Measurements from ENCODE around the gene SLCO1B1. TPM values are rescaled to one million over a fixed set of nuclear protein-coding genes. Genes with fewer than 3 reads are reported as not detected.

SLCO1B1 gene
- total and polyA plus RNA-seq, 2 of the 8 experiments (the other 6 are each of a cell fraction or from before 2014, with no cell fraction given) = 0.13 TPM; not detected in 1

GRCh38 chr12:21113266-21113665 is 17.7 kb upstream of the SLCO1B1 start:
- no peak overlapping the region for H2BK15ac ChIP-seq (ENCODE audit: low read length)
- H3K56ac ChIP-seq (replicated peaks; ENCODE audit: insufficient read length, low read depth, low read length) = no peak overlapping the region
- POLR2A ChIA-PET (ENCODE audit: partially characterized antibody) = no interaction called here

More at GRCh38 chr12:21113266-21113665, 17.7 kb upstream of the SLCO1B1 start:
- no peak overlapping the region for H2BK20ac ChIP-seq (ENCODE audit: low read length)
- H4K5ac ChIP-seq (ENCODE audit: insufficient read length, low read depth, low read length) = no peak overlapping the region
- H4K20me1 ChIP-seq (replicated peaks in 1 of 2; ENCODE audit: control insufficient read depth in 1 of 2, insufficient read depth in 2 of 2, low read length in 2 of 2) = no peaks in the 10 kb centered on the region
- H2AK5ac ChIP-seq (ENCODE audit: low read depth, low read length) = no peak overlapping the region
- no peak overlapping the region for H3K4me2 ChIP-seq (ENCODE audit: insufficient read depth in 1 of 2, low read depth in 2 of 2, low read length in 2 of 2)
- no peak overlapping the region for H3K9ac ChIP-seq (replicated peaks in 1 of 4; ENCODE audit: extremely low read depth in 1 of 4, low read depth in 3 of 4, low read length in 3 of 4)
- no peak overlapping the region for H3K4me3 ChIP-seq (ENCODE audit: extremely low read depth in 1 of 4, insufficient read depth in 2 of 4, low read depth in 3 of 4, low read length in 4 of 4)
- no peak overlapping the region for H4K8ac ChIP-seq (ENCODE audit: extremely low read depth, insufficient read depth, low read length)
- H3K9me3 ChIP-seq (ENCODE audit: insufficient read depth in 2 of 2, low read depth in 1 of 2, low read length in 1 of 2) = no peaks in the 10 kb centered on the region
- TF ChIP-seq PHF8 (conservative IDR thresholded peaks at IDR 0.05; ENCODE audit: low read depth, low read length) (no peak), RNF2 (IDR thresholded peaks at IDR 0.05; ENCODE audit: borderline replicate concordance, low read depth, low read length, missing control alignments, poor library complexity, severe bottlenecking) (no peak), SP4 (IDR thresholded peaks at IDR 0.05; ENCODE audit: low read length) (no peak), SAP30 (IDR thresholded peaks at IDR 0.05; ENCODE audit: insufficient read depth, insufficient replicate concordance, low read length) (no peak), EZH2 (IDR thresholded peaks at IDR 0.05; ENCODE audit: low read depth, low read length, severe bottlenecking) (no peak), RAD21 (IDR thresholded peaks at IDR 0.05 in 1 of 2, conservative IDR thresholded peaks at IDR 0.05 in 1 of 2; ENCODE audit: low read depth in 2 of 2, low read length in 2 of 2) (no peak), KDM1A (IDR thresholded peaks at IDR 0.05; ENCODE audit: borderline replicate concordance, low read length) (no peak), ASH2L (IDR thresholded peaks at IDR 0.05; ENCODE audit: low read length) (no peak)
- no peak overlapping the region for H3K14ac ChIP-seq (ENCODE audit: insufficient read length)
- no peaks in the 10 kb centered on the region for H3K79me2 ChIP-seq (ENCODE audit: control insufficient read depth in 1 of 2, insufficient read depth in 2 of 2, low read length in 2 of 2)
- no peaks in the 10 kb centered on the region for H3K36me3 ChIP-seq (ENCODE audit: control insufficient read depth in 2 of 4, insufficient read depth in 4 of 4, low read length in 3 of 4)
- H4K91ac ChIP-seq (replicated peaks; ENCODE audit: insufficient read length, low read length) = no peak overlapping the region
- no peak overlapping the region for H2BK5ac ChIP-seq (ENCODE audit: low read depth, low read length)
- no peak overlapping the region for H2BK120ac ChIP-seq (replicated peaks; ENCODE audit: low read depth, low read length)
- no peaks in the 10 kb centered on the region for H3K4me1 ChIP-seq (replicated peaks in 1 of 4; ENCODE audit: control insufficient read depth in 3 of 4, insufficient read depth in 4 of 4, low read length in 3 of 4)
- H3K18ac ChIP-seq (ENCODE audit: extremely low read depth, low read length) = no peak overlapping the region
- H3K27me3 ChIP-seq (replicated peaks in 1 of 4; ENCODE audit: control insufficient read depth in 3 of 4, extremely low read depth in 1 of 4, insufficient read depth in 3 of 4, low read length in 3 of 4) = no peaks in the 10 kb centered on the region
- DNase-seq (ENCODE audit: low read depth in 1 of 2, low spot score in 2 of 2) (no peak), FAIRE-seq (no peak)
- no peak overlapping the region for H3K4ac ChIP-seq (replicated peaks; ENCODE audit: insufficient read length, low read depth, low read length)
- no peak overlapping the region for H3K27ac ChIP-seq (ENCODE audit: low read depth, low read length)
- 95% methylated on average over 7 of the region's 7 CpGs; no CpG with 5 or more reads in 1 of the 2 experiments for WGBS, 2 experiments (ENCODE audit: extremely low coverage in 1 of 2, insufficient coverage in 1 of 2, insufficient read length in 1 of 2, insufficient replicate concordance in 2 of 2, low coverage in 1 of 2, low lambda C conversion rate in 2 of 2, missing lambda C conversion rate in 1 of 2)
- H2BK12ac ChIP-seq (ENCODE audit: low read depth, low read length) = no peak overlapping the region
- no peaks in the 10 kb centered on the region for H3K79me1 ChIP-seq (ENCODE audit: low read depth, low read length)
- H3K23me2 ChIP-seq (ENCODE audit: low read depth, low read length) = no peaks in the 10 kb centered on the region
- no peak overlapping the region for H2AFZ ChIP-seq (ENCODE audit: low read length)
- H3K23ac ChIP-seq (ENCODE audit: insufficient read length) = no peak overlapping the region
- CTCF ChIA-PET (ENCODE audit: partially characterized antibody) = no interaction called here

All from H1 (cell line).